ENCODE data around the gene SMURF1.

Gene SMURF1

GRCh38 chr7:98981701-98982100, 162.2 kb downstream of the SMURF1 start:
- DNase-seq = no peak

- DNase-seq = no peak
Measured at GRCh38 chr7:98978672-98979071, 165.2 kb downstream of the SMURF1 start.

Data from activated gamma-delta T cell (primary cell).